Measurements from ENCODE around the gene USHBP1. TPM values are rescaled to one million over a fixed set of nuclear protein-coding genes. Genes with fewer than 3 reads are reported as not detected.

USHBP1 gene
- total and polyA plus RNA-seq, 2 experiments from 2014 or later = not detected

DNA sequence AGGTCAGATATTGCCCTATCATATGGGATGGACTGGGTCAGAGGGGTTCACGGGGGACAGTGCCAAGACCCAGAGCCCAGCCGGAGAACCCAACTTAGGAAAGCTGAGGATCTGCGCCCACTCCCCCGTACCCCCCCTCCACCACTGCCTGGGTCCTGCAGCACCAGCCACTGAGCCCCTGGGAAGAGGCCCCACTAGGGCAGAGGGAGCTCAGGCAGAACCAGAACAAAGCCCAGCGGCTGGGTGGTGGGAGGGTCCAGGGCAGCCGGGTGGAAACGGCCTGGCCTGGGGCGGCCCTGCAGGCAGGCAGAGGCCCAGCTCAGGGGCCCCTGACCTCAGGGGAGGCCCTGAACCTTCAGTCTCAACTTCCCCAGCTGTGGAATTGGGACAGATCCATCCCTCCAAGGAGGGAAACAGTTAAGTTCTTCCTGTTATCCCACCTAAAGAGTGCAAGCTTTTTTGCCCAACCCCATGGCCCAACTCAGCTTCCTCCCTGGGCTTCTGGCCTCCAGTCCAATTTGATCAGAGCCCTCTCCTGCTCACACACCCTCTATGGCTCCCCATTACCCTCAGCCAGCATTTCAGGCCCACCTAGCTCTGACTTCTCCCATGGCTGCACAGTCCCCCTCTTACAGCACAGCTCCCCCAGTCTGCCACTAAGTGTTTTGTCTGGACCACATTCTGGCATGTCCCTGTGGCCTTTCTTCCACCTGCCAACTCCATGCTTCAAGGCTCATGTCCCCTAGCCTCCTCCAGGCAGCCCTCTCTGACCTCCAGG, 21.9 kb downstream of the USHBP1 start:
- peak overlapping the region; percentile 94 for H3K4me2 ChIP-seq (ENCODE audit: unreplicated experiment)
- peaks cover 26% of the 10 kb centered on the region for H3K4me1 ChIP-seq (ENCODE audit: insufficient read depth)
- 0 out of 2 replicates have a peak overlapping the region, but pooled peaks have one; percentile 79 for H3K9ac ChIP-seq
- no peaks in the 10 kb centered on the region for H4K20me1 ChIP-seq (ENCODE audit: insufficient read depth)
- peak overlapping the region; percentile 92 for H3K4me3 ChIP-seq
- peak overlapping the region; percentile 15; the same call in 1 of the 2 replicates for H3K27ac ChIP-seq
- 0 out of 2 replicates have a peak, but pooled peaks cover 3% of the 10 kb centered on the region for H3F3A ChIP-seq (ENCODE audit: insufficient read depth)
- no peaks in the 10 kb centered on the region for H3K9me3 ChIP-seq (ENCODE audit: low read depth)
- no peaks in the 10 kb centered on the region for H3K9me2 ChIP-seq (ENCODE audit: insufficient read depth)
- no peak for DNase-seq
- H2AFZ ChIP-seq = no peak overlapping the region
- no peaks in the 10 kb centered on the region for H3K27me3 ChIP-seq (replicated peaks; ENCODE audit: insufficient read depth)
- H3K36me3 ChIP-seq (ENCODE audit: low read depth) = no peaks in the 10 kb centered on the region
- H3K79me2 ChIP-seq (ENCODE audit: insufficient read depth) = peaks cover 70% of the 10 kb centered on the region
- 69 to 73% methylated on average over 8 of the region's 8 CpGs for WGBS, 2 experiments (ENCODE audit: low coverage in 1 of 2, low lambda C conversion rate in 2 of 2, missing lambda C conversion rate in 2 of 2)
- in situ Hi-C loops (cut with MboI) = no loop called here
- TF ChIP-seq EZH2phosphoT487 (IDR thresholded peaks at IDR 0.05; ENCODE audit: insufficient read depth, low read depth) (no peak), EZH2 (IDR thresholded peaks at IDR 0.05; ENCODE audit: insufficient read depth, poor library complexity, severe bottlenecking) (no peak)

DNA sequence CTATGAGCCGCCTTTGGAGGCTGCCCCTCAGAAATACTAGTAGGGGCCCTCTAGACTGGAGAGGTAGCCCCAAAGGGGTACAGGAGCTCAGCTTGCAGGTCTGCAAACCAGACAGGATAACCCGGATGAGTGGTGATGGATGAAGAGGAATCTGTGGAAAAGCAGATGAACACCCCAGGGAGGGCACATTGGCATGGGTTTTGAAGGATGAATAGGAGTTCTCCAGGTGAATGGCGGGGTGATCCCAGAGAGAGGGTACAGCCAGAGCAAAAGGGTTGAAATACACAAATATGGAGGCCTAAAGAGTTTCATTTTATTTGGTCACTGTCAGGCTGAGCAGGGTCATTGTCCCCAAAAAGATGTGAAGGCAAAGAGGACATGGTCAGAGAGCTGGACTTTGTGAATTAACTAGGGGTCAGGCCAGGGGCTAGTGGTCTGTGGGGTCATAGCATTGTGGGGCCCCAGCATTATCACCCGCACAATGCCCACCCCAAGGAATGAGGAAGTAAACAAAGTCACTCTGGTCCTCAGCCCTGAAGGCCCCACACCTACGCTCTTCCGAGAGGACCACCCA, 23.6 kb downstream of the USHBP1 start:
- H3K79me2 ChIP-seq (ENCODE audit: insufficient read depth) = peaks cover 75% of the 10 kb centered on the region
- no peaks in the 10 kb centered on the region for H3K27me3 ChIP-seq (replicated peaks; ENCODE audit: insufficient read depth)
- 0 out of 2 replicates have a peak, but pooled peaks cover 3% of the 10 kb centered on the region for H3F3A ChIP-seq (ENCODE audit: insufficient read depth)
- H3K9me3 ChIP-seq (ENCODE audit: low read depth) = no peaks in the 10 kb centered on the region
- no peak overlapping the region for H3K4me2 ChIP-seq (ENCODE audit: unreplicated experiment)
- no peak overlapping the region for H2AFZ ChIP-seq
- no peak overlapping the region for H3K4me3 ChIP-seq
- H3K36me3 ChIP-seq (ENCODE audit: low read depth) = no peaks in the 10 kb centered on the region
- no peak overlapping the region for H3K9ac ChIP-seq
- no peaks in the 10 kb centered on the region for H4K20me1 ChIP-seq (ENCODE audit: insufficient read depth)
- TF ChIP-seq EZH2phosphoT487 (IDR thresholded peaks at IDR 0.05; ENCODE audit: insufficient read depth, low read depth) (no peak), EZH2 (IDR thresholded peaks at IDR 0.05; ENCODE audit: insufficient read depth, poor library complexity, severe bottlenecking) (no peak)
- no peak for DNase-seq
- H3K4me1 ChIP-seq (ENCODE audit: insufficient read depth) = 0 out of 2 replicates have a peak, but pooled peaks cover 16% of the 10 kb centered on the region
- in situ Hi-C loops (cut with MboI) = no loop called here
- H3K27ac ChIP-seq = no peak overlapping the region
- WGBS, 2 experiments (ENCODE audit: low coverage in 1 of 2, low lambda C conversion rate in 2 of 2, missing lambda C conversion rate in 2 of 2) = 97 to 99% methylated on average over 6 of the region's 6 CpGs
- no peaks in the 10 kb centered on the region for H3K9me2 ChIP-seq (ENCODE audit: insufficient read depth)

GRCh38 chr19:17240062-17240752, 24.3 kb downstream of the USHBP1 start:
- Histone ChIP-seq H2AFZ (no peak overlapping the region), H3K9me2 (ENCODE audit: insufficient read depth) (no peaks in the 10 kb centered on the region), H3K4me1 (ENCODE audit: insufficient read depth) (0 out of 2 replicates have a peak, but pooled peaks cover 16% of the 10 kb centered on the region), H3K4me2 (ENCODE audit: unreplicated experiment) (no peak overlapping the region), H3K9ac (no peak overlapping the region), H3K27me3 (replicated peaks; ENCODE audit: insufficient read depth) (no peaks in the 10 kb centered on the region), H3K36me3 (ENCODE audit: low read depth) (no peaks in the 10 kb centered on the region), H3K9me3 (ENCODE audit: low read depth) (no peaks in the 10 kb centered on the region), H3K79me2 (ENCODE audit: insufficient read depth) (peaks cover 76% of the 10 kb centered on the region), H3F3A (ENCODE audit: insufficient read depth) (0 out of 2 replicates have a peak, but pooled peaks cover 3% of the 10 kb centered on the region), H4K20me1 (ENCODE audit: insufficient read depth) (no peaks in the 10 kb centered on the region), H3K4me3 (no peak overlapping the region), H3K27ac (no peak overlapping the region)
- TF ChIP-seq EZH2phosphoT487 (IDR thresholded peaks at IDR 0.05; ENCODE audit: insufficient read depth, low read depth) = no peak
- no peak for TF ChIP-seq EZH2 (IDR thresholded peaks at IDR 0.05; ENCODE audit: insufficient read depth, poor library complexity, severe bottlenecking)
- in situ Hi-C loops (cut with MboI) = no loop called here
- 80 to 81% methylated on average over 23 to 24 of the region's 24 CpGs for WGBS, 2 experiments (ENCODE audit: low coverage in 1 of 2, low lambda C conversion rate in 2 of 2, missing lambda C conversion rate in 2 of 2)
- no peak for DNase-seq
